Ishikawa (cell line): ENCODE results near the gene B4GALT1.

ENCODE experiments used
- CEBPB ChIP-seq: IDR thresholded peaks from 2 replicates; pipeline ENCODE4 v1.6.1; 2012
- CREB1 ChIP-seq: IDR thresholded peaks from 2 replicates; pipeline ENCODE4 v1.6.1; 2012; ENCODE audit warnings: low read depth
- EGR1 ChIP-seq: IDR thresholded peaks from 2 replicates; pipeline ENCODE4 v1.6.1; 2012
- EP300 ChIP-seq: IDR thresholded peaks from 2 replicates; pipeline ENCODE4 v1.6.1; 2012; ENCODE audit warnings: borderline replicate concordance
- FOXM1 ChIP-seq: IDR thresholded peaks from 2 replicates; pipeline ENCODE4 v1.6.1; 2012; ENCODE audit warnings: low read depth, borderline replicate concordance
- NFIC ChIP-seq: IDR thresholded peaks from 2 replicates; pipeline ENCODE4 v1.6.1; 2012
- RAD21 ChIP-seq: IDR thresholded peaks from 2 replicates; pipeline ENCODE4 v1.6.1; 2012; ENCODE audit warnings: low read depth
- TAF1 ChIP-seq: IDR thresholded peaks from 2 replicates; pipeline ENCODE4 v1.6.1; 2012; ENCODE audit warnings: low read depth, mild to moderate bottlenecking
- TCF12 ChIP-seq: IDR thresholded peaks from 2 replicates; pipeline ENCODE4 v1.6.1; 2012; ENCODE audit warnings: low read depth
- TEAD4 ChIP-seq: IDR thresholded peaks from 2 replicates; pipeline ENCODE4 v1.6.1; 2012
- YY1 ChIP-seq: IDR thresholded peaks from 2 replicates; pipeline ENCODE4 v1.6.1; 2012; ENCODE audit warnings: low read depth
- ZBTB7A ChIP-seq: IDR thresholded peaks from 2 replicates; pipeline ENCODE4 v1.6.1; 2012; ENCODE audit warnings: low read depth
- TF ChIP-seq, protein P1 (sequence below): IDR thresholded peaks from 2 replicates; pipeline ENCODE4 v1.6.1; 2012
- TF ChIP-seq, protein P2 (sequence below): IDR thresholded peaks from 2 replicates; pipeline ENCODE4 v1.6.1; 2012
- TF ChIP-seq, protein P3 (sequence below): IDR thresholded peaks from 2 replicates; pipeline ENCODE4 v1.6.1; 2012; ENCODE audit warnings: low read depth, mild to moderate bottlenecking

The B4GALT1 gene

DNA sequence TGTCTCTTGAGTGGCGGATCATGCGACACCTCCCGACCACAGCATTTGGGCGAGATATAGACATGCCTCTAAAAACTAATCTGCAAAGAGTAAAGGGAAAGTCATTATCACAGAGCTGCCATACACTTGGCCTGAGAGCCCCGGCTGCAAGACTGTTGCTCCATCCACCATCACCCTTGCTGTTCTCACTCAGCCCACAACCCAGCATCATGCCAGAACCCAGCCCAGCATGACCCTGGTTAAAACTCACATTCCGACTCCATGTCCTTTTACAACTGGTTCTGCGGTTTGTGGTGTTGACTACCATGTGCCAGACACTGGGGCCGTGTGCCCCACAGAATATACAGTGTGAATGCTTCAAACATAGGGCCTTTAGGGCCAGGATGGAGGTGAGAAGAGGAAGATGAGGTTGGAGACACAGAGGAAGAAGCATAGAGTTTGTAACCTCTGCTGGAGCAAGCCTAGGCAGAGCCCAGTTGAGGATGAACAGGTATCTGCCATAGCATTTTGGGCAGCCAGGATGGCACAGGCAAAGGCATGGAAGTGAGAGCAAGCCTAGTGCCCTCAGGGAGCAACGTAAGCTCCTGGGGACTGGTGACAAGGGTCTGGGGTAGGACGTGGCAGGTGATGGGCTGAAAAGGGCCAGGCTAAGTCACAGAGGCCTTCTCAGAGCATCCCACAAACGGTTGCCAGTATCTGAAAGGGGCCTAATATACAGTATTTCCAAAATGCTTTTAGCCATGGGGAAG, 53.2 kb downstream of the B4GALT1 start:
- TF ChIP-seq CEBPB (no peak), NFIC (no peak), TAF1 (no peak), YY1 (no peak), RAD21 (no peak), TEAD4 (no peak), EGR1 (no peak), FOXM1 (no peak), CREB1 (no peak), TCF12 (no peak), EP300 (no peak), ZBTB7A (no peak)
- TF ChIP-seq, protein P1, sequence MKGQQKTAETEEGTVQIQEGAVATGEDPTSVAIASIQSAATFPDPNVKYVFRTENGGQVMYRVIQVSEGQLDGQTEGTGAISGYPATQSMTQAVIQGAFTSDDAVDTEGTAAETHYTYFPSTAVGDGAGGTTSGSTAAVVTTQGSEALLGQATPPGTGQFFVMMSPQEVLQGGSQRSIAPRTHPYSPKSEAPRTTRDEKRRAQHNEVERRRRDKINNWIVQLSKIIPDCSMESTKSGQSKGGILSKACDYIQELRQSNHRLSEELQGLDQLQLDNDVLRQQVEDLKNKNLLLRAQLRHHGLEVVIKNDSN: no peak
- TF ChIP-seq, protein P2, sequence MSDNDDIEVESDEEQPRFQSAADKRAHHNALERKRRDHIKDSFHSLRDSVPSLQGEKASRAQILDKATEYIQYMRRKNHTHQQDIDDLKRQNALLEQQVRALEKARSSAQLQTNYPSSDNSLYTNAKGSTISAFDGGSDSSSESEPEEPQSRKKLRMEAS: no peak
- TF ChIP-seq, protein P3, sequence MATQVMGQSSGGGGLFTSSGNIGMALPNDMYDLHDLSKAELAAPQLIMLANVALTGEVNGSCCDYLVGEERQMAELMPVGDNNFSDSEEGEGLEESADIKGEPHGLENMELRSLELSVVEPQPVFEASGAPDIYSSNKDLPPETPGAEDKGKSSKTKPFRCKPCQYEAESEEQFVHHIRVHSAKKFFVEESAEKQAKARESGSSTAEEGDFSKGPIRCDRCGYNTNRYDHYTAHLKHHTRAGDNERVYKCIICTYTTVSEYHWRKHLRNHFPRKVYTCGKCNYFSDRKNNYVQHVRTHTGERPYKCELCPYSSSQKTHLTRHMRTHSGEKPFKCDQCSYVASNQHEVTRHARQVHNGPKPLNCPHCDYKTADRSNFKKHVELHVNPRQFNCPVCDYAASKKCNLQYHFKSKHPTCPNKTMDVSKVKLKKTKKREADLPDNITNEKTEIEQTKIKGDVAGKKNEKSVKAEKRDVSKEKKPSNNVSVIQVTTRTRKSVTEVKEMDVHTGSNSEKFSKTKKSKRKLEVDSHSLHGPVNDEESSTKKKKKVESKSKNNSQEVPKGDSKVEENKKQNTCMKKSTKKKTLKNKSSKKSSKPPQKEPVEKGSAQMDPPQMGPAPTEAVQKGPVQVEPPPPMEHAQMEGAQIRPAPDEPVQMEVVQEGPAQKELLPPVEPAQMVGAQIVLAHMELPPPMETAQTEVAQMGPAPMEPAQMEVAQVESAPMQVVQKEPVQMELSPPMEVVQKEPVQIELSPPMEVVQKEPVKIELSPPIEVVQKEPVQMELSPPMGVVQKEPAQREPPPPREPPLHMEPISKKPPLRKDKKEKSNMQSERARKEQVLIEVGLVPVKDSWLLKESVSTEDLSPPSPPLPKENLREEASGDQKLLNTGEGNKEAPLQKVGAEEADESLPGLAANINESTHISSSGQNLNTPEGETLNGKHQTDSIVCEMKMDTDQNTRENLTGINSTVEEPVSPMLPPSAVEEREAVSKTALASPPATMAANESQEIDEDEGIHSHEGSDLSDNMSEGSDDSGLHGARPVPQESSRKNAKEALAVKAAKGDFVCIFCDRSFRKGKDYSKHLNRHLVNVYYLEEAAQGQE: no peak

GRCh38 chr9:33112094-33112493, 55.0 kb downstream of the B4GALT1 start:
- TF ChIP-seq EGR1: no peak
- no peak for TF ChIP-seq TAF1

DNA sequence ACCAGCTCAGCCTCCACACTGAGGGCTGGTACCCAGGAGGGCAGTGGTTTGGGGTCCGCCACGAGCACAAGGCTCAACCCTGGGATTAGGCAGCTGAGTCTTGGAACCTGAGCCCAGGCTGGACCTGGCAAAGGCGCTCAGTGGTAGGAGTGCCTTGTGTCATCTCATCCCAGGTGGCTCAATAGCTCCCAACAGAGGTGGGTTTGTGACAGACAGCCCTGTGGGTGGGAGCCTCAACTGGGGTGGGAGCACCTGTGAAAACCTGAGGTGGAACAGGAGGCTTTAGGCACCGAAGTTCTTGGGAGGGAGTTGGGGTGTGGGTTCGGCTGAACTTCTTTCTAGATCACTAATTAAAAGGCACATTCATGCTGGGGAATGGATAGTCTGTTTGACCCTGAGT, 55.5 kb downstream of the B4GALT1 start:
- TF ChIP-seq YY1: no peak
- no peak for TF ChIP-seq FOXM1

DNA sequence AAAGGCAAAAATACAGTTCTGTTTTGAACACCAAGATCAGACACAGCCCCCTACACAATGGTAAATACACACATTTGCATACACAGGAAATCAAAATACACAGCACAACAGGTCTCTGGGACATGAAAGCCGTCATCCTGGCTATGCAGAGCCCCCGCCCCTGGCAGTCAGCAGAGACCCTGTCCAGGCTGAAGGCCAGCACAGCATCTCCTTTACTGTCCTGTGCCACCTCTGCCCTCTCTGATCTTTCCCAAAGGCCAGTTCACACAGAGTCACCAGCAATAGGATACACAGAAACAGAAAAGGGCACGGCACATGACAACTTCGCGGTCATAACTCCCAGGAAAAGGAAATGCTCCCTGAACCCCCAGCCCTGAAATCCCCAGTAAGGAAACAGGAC, 56.5 kb downstream of the B4GALT1 start:
- TF ChIP-seq NFIC (no peak), CEBPB (no peak), EGR1 (no peak)

DNA sequence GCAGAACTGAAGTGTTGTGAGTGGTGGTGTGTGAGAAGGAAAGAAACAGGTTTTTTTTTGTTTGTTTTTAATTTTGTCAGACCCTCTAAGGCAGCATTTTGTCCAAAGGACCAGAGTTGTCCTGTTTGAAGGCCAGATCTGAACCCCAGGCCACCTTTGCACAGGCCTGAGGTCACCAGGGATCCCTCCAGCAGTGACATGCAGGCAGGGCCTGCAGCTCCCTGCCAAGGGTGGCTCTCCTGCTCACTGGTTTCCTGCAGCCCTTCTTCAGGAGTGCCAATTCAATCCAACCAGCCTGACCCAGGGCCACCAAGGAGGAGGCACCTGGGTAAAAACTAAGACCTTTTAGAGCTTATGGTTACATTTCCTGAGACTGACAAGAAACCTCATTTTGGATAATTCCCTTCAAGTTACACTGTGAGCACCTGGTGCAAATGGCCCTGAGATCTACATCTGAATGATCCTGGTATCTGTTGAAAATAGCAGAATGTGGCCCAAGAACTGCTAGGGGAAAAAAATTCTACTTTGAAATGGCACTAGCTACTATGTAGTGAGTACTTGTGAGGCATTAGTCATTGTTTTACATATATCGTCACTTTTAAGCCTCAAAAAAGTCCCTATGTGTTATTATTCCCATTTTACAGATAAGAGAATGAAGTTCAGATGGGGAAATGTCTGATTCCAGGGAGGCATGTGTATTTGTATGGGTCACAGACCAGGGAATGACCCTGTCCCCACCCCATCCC, 57.1 kb downstream of the B4GALT1 start:
- TF ChIP-seq ZBTB7A (no peak), YY1 (no peak), RAD21 (no peak), CREB1 (no peak), EP300 (no peak), TEAD4 (no peak), NFIC (no peak), TAF1 (no peak), EGR1 (no peak), TCF12 (no peak), CEBPB (no peak)
- TF ChIP-seq, protein P2: no peak
- TF ChIP-seq, protein P1: no peak

DNA sequence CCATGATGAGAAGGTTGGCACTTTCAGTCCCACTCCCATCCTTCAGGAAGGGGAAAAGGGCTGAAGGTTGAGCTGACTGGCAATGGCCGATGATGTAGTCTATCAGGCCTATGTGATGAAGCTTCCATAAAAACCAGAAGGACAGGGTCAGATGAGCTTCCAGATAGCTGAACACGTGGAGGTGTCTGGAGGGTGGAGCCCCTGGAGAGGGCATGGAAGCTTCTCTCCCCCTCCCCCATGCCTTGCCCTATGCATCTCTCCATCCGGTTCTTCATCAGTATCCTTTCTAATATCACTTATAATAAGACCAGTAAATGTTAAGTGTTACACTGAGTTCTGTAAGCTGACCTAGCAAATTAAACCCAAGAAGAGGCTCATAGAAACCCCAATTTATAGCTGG, 58.0 kb downstream of the B4GALT1 start:
- TF ChIP-seq CEBPB (no peak), NFIC (no peak), FOXM1 (no peak), RAD21 (no peak), TAF1 (no peak), TCF12 (no peak), TEAD4 (no peak), EP300 (no peak), ZBTB7A (no peak), EGR1 (no peak), YY1 (no peak), CREB1 (no peak)
- TF ChIP-seq, protein P1: no peak
- TF ChIP-seq, protein P3: no peak
- TF ChIP-seq, protein P2: no peak
